GM21423 (cell line): ENCODE data around the gene NREP.
"Not testable (repeated sequence)": the region's sequence is repeated elsewhere in the genome, so short reads cannot be mapped to it uniquely, and the experiment has no call there.

Experiments used
- ATAC-seq: cut with Tn5 transposase; IDR thresholded peaks from one replicate; pipeline ENCODE4 v1.9.1; 2021; ENCODE audit warnings: mild to moderate bottlenecking, moderate library complexity; ENCODE audit not compliant: unreplicated experiment

Gene NREP

GRCh38 chr5:111741278-111741677 lies 15.7 kb downstream of the NREP start:
- ATAC-seq = peak; percentile 65

DNA sequence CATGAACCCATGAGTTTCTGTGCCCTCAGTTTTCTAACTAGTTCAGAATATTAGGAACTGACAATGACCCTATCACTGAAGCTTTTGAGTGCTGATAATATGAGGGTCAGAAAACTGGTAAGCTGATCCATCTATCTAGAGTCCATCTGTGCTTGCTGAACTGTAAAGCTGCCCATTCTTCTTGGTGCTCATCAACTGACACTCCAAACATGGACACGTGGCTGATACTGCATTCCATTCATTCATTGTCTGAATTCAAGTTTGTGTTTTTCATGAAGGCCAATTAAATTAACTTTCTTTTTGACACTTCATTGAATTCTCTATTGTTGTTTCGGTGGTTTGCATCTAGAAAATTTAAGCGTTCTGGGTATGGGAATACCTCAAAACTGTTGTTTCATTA lies 17.6 kb downstream of the NREP start:
- ATAC-seq = no peak

GRCh38 chr5:111738118-111738517 lies 18.9 kb downstream of the NREP start:
- ATAC-seq = no peak

GRCh38 chr5:111737716-111738115 lies 19.3 kb downstream of the NREP start:
- no peak for ATAC-seq

- no peak for ATAC-seq
Measured at GRCh38 chr5:111735583-111736270, 21.3 kb downstream of the NREP start.

GRCh38 chr5:111734597-111734996 lies 22.4 kb downstream of the NREP start:
- no peak for ATAC-seq

DNA sequence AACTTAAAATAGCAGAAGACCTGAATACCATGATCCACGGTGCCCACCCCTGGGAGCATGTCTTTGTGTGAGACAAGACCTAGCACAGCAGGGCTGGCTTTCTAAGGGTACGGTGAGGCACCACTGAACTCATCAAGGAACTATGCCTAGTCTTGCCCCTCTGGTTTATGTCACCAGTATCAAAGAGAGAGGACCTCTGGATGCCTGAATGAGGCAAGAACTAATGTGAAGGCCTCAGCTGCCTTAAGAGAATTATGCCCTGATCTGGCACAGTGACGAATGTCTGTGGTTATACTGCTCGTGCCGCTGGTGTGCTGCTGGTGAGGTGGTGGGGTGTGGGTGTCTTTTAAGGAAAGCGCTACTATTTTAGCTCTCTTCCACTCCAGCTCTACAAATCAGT lies 23.0 kb downstream of the NREP start:
- ATAC-seq = no peak

DNA sequence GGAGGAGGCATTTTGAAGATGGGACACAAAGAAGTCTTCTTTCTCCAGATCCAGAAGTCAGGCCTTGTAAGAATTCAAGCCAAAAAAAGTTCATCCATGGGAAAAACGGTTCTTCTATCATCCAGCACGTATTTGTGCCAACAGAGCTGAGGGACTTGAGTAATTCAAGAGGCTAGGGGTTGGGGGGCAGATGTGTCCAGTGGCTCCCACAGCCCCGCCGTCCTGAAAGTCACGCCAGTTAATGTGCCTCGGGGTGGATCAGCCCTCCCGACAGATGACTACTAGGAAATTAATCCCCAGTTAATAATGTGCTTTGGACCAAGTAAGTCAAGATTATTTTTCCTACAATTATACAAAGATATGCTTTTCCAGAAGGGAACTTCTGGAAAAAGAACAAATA lies 23.4 kb downstream of the NREP start:
- ATAC-seq = no peak

GRCh38 chr5:111731638-111732037 lies 25.4 kb downstream of the NREP start:
- ATAC-seq = no peak

GRCh38 chr5:111730659-111731382 lies 26.2 kb downstream of the NREP start:
- peak; percentile 55 for ATAC-seq

DNA sequence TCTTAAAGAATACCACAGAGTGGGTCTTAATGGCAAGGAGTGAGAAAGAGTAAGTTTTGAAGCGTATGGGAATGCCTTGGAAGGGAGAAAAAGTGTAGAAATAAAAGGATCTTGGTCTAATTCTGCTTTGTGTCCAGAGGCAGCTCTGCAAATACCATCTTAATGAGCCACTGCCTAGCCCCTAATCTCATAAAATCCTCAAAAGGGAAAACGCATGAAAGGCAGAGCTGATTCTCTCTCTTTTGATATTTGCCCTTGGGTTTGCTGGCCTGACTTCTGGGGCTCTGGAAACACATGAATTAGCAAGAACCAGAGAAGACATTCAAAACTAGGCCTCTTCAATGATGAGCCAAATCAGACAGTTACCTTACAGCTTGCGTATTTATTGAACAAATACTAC lies 28.1 kb downstream of the NREP start:
- no peak for ATAC-seq

DNA sequence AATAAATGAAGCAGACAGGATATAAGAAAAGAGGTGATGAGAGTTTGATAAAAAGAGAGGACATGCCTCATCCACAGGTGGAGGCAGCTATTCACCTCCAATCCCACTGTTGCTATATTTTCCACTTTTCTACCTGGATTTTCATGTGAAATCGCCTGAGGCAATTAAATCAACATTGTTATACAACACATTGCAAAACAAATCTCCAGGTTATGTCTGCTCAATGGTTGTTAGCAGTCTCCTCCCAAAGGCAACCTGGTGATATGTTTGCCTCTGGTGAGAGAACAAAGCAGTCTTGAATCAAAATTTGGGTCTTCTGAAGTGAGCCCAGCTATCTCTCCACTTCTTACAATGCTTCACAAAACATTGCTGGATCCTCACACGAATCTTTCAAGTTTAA lies 30.0 kb downstream of the NREP start:
- no peak for ATAC-seq

DNA sequence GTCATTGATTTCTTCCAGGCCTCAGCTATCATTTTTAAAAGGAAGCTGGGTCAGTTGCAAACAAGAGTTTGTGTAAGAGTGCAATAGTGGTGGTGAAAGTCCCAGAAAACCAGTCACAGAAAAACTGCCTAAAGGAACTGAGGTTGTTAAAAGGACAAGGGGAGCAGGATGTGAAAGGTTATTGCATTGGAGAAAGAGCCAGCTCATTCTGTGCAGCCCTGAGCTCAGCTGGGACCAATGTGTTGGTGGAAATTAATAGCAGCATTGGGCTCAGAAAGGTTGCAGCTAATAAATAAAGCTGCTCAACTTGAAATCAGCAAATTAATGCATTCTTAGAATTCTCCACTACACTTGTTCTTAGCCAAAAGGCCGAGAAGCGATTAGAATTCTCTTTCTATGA lies 34.9 kb downstream of the NREP start:
- ATAC-seq = no peak

DNA sequence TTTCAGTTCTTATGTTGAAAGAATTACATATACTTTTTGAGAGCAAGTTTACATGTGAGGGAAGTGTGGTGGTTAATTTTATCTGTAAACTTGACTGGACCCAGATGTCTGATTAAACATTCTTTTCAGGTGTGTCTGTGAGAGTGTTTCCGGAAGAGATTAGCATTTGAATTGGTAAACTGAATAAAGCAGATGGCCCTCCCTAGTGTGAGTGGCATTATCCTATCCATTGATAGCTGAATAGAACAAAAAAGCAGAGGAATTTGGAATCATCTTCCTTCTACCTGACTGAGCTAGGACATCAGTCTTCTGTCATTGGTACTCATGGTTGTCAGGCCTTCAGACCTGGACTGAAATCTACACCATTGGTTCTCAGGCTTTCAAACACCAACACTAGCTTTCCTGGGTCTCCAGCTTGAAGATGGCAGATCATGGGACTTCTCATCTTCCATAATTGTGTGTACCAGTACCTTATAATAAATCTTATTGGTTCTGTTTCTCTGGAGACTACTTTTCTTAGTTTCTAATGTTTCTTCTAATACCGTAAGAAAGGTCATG lies 36.6 kb downstream of the NREP start:
- no peak for ATAC-seq

DNA sequence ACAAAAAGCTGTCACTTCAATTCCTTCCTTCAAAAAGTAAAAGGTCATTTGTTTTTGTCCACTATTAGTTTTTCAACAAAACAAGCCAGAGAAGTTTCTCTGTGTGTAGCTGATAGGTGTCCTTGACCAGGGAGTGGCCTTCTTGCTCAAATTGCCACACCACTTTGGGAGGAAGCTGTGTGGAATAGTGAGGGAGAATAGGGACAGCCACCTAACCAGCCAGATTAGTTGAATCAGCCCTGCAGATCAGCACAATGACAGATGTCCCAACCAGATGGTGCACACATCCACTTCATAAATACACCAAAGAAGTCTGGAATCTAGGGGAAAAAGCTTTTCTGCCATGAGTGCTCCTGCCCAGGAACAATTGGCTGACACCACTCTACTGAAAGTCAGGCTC lies 37.2 kb downstream of the NREP start:
- no peak for ATAC-seq

GRCh38 chr5:111716789-111717188 lies 40.2 kb downstream of the NREP start:
- not testable (repeated sequence) for ATAC-seq

DNA sequence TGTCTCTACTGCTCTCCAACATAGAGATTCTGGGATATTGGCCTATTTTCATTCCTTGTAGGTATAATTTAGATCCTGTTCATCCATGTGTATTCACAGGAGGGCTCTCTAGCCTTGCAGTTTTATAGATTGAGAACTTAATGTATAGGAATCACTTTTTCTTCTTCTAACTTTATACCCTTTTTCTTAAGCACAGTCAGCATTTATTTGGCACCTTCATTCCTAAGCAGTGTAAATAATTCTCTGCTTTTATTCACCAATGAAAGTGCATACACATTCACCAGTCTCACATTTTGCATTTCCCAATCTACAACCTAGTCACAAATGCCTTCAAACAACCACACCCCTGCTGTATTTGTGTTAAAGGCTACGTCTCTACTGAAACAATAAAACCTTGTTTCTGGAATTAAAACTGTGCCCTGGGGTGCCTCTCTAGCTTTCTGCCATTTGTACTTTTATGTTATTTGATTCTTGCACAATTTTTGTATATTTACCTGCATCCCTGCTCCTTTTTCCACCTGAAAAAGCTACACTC lies 49.3 kb downstream of the NREP start:
- ATAC-seq = no peak

- no peak for ATAC-seq
Measured at GRCh38 chr5:111706345-111706744, 50.6 kb downstream of the NREP start.

DNA sequence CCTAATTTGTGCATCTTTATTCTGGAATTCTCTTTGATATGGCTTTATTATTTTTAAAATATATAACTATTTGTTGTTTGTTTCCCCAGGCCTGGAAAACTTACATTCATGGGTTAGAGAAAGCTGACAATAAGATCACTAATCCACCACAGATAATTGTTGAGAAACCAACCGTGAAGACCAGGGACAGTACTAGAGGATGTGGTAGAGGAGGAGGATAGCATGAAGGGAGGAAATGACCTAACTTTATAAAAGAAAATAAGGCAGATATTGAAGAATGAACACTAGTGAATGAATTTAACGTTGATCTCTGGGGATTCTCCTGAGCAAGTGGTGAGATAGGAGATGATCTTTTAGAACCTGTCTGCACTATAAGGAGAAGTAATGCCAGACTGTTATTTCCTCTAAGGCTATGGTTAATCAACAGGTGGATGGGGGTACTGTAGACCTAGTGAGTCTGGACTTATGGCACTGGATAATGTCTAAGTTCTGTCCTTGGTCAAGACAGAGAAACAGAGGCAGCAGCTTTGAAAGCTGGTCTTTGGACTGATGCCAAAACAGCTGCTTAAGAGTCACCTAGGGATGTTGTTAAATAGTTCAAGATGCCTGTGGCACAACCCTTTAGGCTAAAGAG lies 52.4 kb downstream of the NREP start:
- ATAC-seq = peak; percentile 45

DNA sequence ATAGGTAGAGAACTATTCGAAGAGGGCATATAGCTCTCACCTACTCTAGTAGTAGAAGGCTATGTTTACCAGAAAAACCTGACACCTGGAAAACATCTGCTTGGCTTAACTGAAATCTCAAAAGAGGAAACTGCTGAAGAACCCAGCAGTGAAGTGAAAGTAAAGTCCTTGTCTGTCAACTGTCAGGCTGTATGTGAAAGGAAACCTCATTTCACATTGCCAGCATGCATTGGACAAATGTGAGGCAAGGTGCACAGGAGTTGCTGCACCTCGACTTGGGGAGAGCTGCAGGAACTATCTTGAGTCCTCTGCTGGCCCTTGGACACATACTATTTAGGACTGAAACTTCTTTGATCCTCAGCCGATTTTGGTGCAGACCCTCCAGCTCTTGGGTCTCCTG lies 53.3 kb downstream of the NREP start:
- ATAC-seq = peak; percentile 97

DNA sequence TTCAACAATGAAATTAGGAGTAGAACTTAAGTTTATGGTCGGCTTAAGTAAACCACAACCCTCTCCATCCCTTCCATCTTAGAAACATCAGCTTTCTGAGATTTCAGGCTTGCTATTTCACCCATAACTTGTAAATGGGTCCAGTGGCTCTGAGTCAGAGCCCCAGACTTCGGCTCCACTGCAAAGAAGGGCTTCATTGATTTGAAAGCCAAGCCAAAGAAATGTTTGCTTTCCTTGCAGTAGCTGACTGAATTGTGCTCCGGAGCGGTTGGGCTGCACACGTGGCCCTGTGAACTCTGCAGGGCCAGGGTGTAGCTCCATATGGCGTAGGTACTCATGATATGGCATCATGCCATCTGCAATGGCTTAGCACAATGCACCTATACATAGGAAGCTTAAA lies 57.0 kb downstream of the NREP start:
- no peak for ATAC-seq

DNA sequence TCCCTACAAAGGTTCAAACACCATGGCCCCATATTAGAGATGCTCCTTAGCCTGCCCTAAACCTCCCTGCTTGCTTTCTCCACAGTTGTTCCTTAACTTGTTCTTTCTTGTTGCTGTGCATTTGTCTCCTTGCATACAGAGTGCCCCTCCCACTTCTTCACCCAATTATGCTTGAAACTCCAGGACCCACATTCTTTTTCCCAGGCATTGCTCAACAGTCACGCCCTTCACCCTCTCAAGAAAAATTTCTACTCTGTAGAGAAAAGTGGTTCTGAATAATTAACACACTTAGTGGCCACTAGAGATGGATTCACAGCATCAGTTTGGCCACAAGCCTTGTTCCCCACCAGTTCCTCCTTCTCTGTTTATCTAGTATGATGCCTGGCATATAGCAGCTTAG lies 57.7 kb downstream of the NREP start:
- ATAC-seq = no peak
